ENCODE measurements around the gene KCNMA1.

The KCNMA1 gene

GRCh38 chr10:77631241-77631640 is 6.4 kb downstream of the KCNMA1 start:
- DNase-seq = peak; percentile 11

- no peak for DNase-seq
Measured at GRCh38 chr10:77630507-77630848, 7.1 kb downstream of the KCNMA1 start.

GRCh38 chr10:77629775-77630506 is 7.7 kb downstream of the KCNMA1 start:
- peak; percentile 43 for DNase-seq

GRCh38 chr10:77628906-77629730 is 8.5 kb downstream of the KCNMA1 start:
- DNase-seq = peak; percentile 2

GRCh38 chr10:77626266-77626935 is 11.2 kb downstream of the KCNMA1 start:
- DNase-seq = no peak

GRCh38 chr10:77625379-77625778 is 12.2 kb downstream of the KCNMA1 start:
- no peak for DNase-seq

- DNase-seq = no peak
Measured at GRCh38 chr10:77622889-77623291, 14.7 kb downstream of the KCNMA1 start.

- no peak for DNase-seq
Measured at GRCh38 chr10:77620731-77621130, 16.9 kb downstream of the KCNMA1 start.

GRCh38 chr10:77619964-77620703 is 17.5 kb downstream of the KCNMA1 start:
- DNase-seq = no peak

- no peak for DNase-seq
Measured at GRCh38 chr10:77618117-77618516, 19.5 kb downstream of the KCNMA1 start.

- DNase-seq = no peak
Measured at GRCh38 chr10:77616766-77617165, 20.8 kb downstream of the KCNMA1 start.

GRCh38 chr10:77614778-77615625 is 22.6 kb downstream of the KCNMA1 start:
- no peak for DNase-seq

- DNase-seq = peak; percentile 51
Measured at GRCh38 chr10:77613476-77614130, 24.0 kb downstream of the KCNMA1 start.

- DNase-seq = no peak
Measured at GRCh38 chr10:77611670-77612069, 25.9 kb downstream of the KCNMA1 start.

- DNase-seq = no peak
Measured at GRCh38 chr10:77611221-77611620, 26.4 kb downstream of the KCNMA1 start.

GRCh38 chr10:77609781-77610272 is 27.8 kb downstream of the KCNMA1 start:
- no peak for DNase-seq

GRCh38 chr10:77608281-77608680 is 29.3 kb downstream of the KCNMA1 start:
- DNase-seq = no peak

GRCh38 chr10:77606751-77607150 is 30.9 kb downstream of the KCNMA1 start:
- DNase-seq = no peak

GRCh38 chr10:77605466-77605865 is 32.1 kb downstream of the KCNMA1 start:
- no peak for DNase-seq

- DNase-seq = no peak
Measured at GRCh38 chr10:77604941-77605351, 32.7 kb downstream of the KCNMA1 start.

GRCh38 chr10:77604063-77604462 is 33.5 kb downstream of the KCNMA1 start:
- DNase-seq = no peak
